Measurements from ENCODE around the gene LRP1B.

The LRP1B gene

GRCh38 chr2:140873915-140874531 is 1256.8 kb downstream of the LRP1B start:
- POLR2A ChIA-PET: no interaction called here
- no peak for TF ChIP-seq CTCF (IDR thresholded peaks at IDR 0.05; ENCODE audit: control extremely low read depth, extremely low read depth, low read depth, missing control alignments)
- CTCF ChIA-PET: no interaction called here
- DNase-seq (ENCODE audit: extremely low spot score): no peak

GRCh38 chr2:140869925-140870324 is 1260.9 kb downstream of the LRP1B start:
- DNase-seq (ENCODE audit: extremely low spot score): no peak
- ChIA-PET CTCF (interaction anchor here (0.8 kb wide), 1 partner anchor 10 kb away, joined by 3 read pairs; no protein-coding TSS in a partner anchor), POLR2A (no interaction called here)
- no peak for TF ChIP-seq CTCF (IDR thresholded peaks at IDR 0.05; ENCODE audit: control extremely low read depth, extremely low read depth, low read depth, missing control alignments)

GRCh38 chr2:140869107-140869506 is 1261.7 kb downstream of the LRP1B start:
- ChIA-PET POLR2A (no interaction called here), CTCF (no interaction called here)
- no peak for TF ChIP-seq CTCF (IDR thresholded peaks at IDR 0.05; ENCODE audit: control extremely low read depth, extremely low read depth, low read depth, missing control alignments)
- no peak for DNase-seq (ENCODE audit: extremely low spot score)

- DNase-seq (ENCODE audit: extremely low spot score): no peak
- ChIA-PET CTCF (interaction anchor here (4.1 kb wide), 1 partner anchor 280 kb away, joined by 28 read pairs; no protein-coding TSS in a partner anchor), POLR2A (no interaction called here)
- TF ChIP-seq CTCF (IDR thresholded peaks at IDR 0.05; ENCODE audit: control extremely low read depth, extremely low read depth, low read depth, missing control alignments): no peak
These were observed 1265.0 kb downstream of the LRP1B start for GRCh38 chr2:140865837-140866236.

- DNase-seq (ENCODE audit: extremely low spot score): peak; percentile 13
- CTCF ChIA-PET: interaction anchor here (0.9 to 4.1 kb wide), 14 partner anchors 9 to 1345 kb away, joined by 3 to 28 read pairs (median 3); no protein-coding TSS in a partner anchor
- POLR2A ChIA-PET: no interaction called here
These were observed 1267.1 kb downstream of the LRP1B start for GRCh38 chr2:140863713-140864112.

GRCh38 chr2:140862181-140862580 is 1268.6 kb downstream of the LRP1B start:
- CTCF ChIA-PET: interaction anchor here (1.0 to 4.1 kb wide), 5 partner anchors 11 to 1939 kb away, joined by 3 to 28 read pairs (median 3); no protein-coding TSS in a partner anchor
- no peak for TF ChIP-seq CTCF (IDR thresholded peaks at IDR 0.05; ENCODE audit: control extremely low read depth, extremely low read depth, low read depth, missing control alignments)
- no peak for DNase-seq (ENCODE audit: extremely low spot score)
- POLR2A ChIA-PET: no interaction called here

More at GRCh38 chr2:140863713-140864112, 1267.1 kb downstream of the LRP1B start:
- peak; percentile 63 for TF ChIP-seq CTCF (IDR thresholded peaks at IDR 0.05; ENCODE audit: control extremely low read depth, extremely low read depth, low read depth, missing control alignments)

Data from GM10248 (cell line).